Subcutaneous abdominal adipose tissue (tissue), 5 donors: ENCODE measurements around the gene PLPP4.

Experiments
- H3K27ac ChIP-seq: one replicate; pipeline ENCODE4 v1.7.0; 2013; ENCODE audit warnings: low read depth, mild to moderate bottlenecking, inconsistent platforms, low read length, moderate library complexity
- H3K27me3 ChIP-seq, 5 donors: one replicate each; pipeline ENCODE4 v1.7.0; 2013; ENCODE audit warnings: low read length in 5 of 5, inconsistent platforms in 1 of 5; ENCODE audit not compliant: control insufficient read depth in 5 of 5, insufficient read depth in 4 of 5
- H3K36me3 ChIP-seq, 5 donors: one replicate each; pipeline ENCODE4 v1.7.0; 2013; ENCODE audit warnings: low read length in 5 of 5; ENCODE audit not compliant: control insufficient read depth in 5 of 5, insufficient read depth in 5 of 5
- H3K4me1 ChIP-seq, 5 donors: one replicate each; pipeline ENCODE4 v1.7.0; 2013; ENCODE audit warnings: low read length in 5 of 5, mild to moderate bottlenecking in 3 of 5, moderate library complexity in 1 of 5; ENCODE audit not compliant: control insufficient read depth in 5 of 5, insufficient read depth in 5 of 5
- H3K4me3 ChIP-seq, 5 donors: one replicate each; pipeline ENCODE4 v1.7.0; 2013; ENCODE audit warnings: low read length in 5 of 5, low read depth in 1 of 5
- H3K9ac ChIP-seq, 5 donors: one replicate each; pipeline ENCODE4 v1.7.0; 2013; ENCODE audit warnings: low read length in 5 of 5, mild to moderate bottlenecking in 4 of 5, moderate library complexity in 3 of 5
- H3K9me3 ChIP-seq, 5 donors: one replicate each; pipeline ENCODE4 v1.7.0; 2013; ENCODE audit warnings: low read length in 5 of 5; ENCODE audit not compliant: control insufficient read depth in 5 of 5
- donor health status: healthy.
- donor health status: healthy.
- donor health status: healthy.
- donor health status: healthy.
- donor health status: healthy.

The PLPP4 gene

GRCh38 chr10:120466006-120466405 is 9.0 kb downstream of the PLPP4 start:
- Histone ChIP-seq H3K9me3 (peaks cover 0 to 4% (median 0%) of the 10 kb centered on the region in 5 donors), H3K36me3 (no peaks in the 10 kb centered on the region), H3K9ac (no peak overlapping the region), H3K27ac (no peak overlapping the region), H3K4me1 (no peaks in the 10 kb centered on the region), H3K4me3 (no peak overlapping the region), H3K27me3 (peaks cover 0 to 8% (median 0%) of the 10 kb centered on the region in 5 donors)

GRCh38 chr10:120473593-120473992 is 16.6 kb downstream of the PLPP4 start:
- Histone ChIP-seq H3K27ac (no peak overlapping the region), H3K4me3 (no peak overlapping the region), H3K9ac (no peak overlapping the region), H3K36me3 (no peaks in the 10 kb centered on the region), H3K4me1 (no peaks in the 10 kb centered on the region), H3K27me3 (peaks cover 0 to 6% (median 3%) of the 10 kb centered on the region in 5 donors), H3K9me3 (peaks cover 0 to 13% (median 0%) of the 10 kb centered on the region in 5 donors)

- H3K9ac ChIP-seq: no peak overlapping the region
- H3K27me3 ChIP-seq: peaks cover 0 to 6% (median 3%) of the 10 kb centered on the region in 5 donors
- H3K27ac ChIP-seq: no peak overlapping the region
- no peak overlapping the region for H3K4me3 ChIP-seq
- H3K9me3 ChIP-seq: peaks cover 0 to 13% (median 0%) of the 10 kb centered on the region in 5 donors
- H3K4me1 ChIP-seq: no peaks in the 10 kb centered on the region
- no peaks in the 10 kb centered on the region for H3K36me3 ChIP-seq
Observed at GRCh38 chr10:120474956-120475355, 17.9 kb downstream of the PLPP4 start.

GRCh38 chr10:120475844-120476791 is 19.1 kb downstream of the PLPP4 start:
- Histone ChIP-seq H3K4me3 (no peak overlapping the region), H3K27me3 (peaks cover 0 to 7% (median 5%) of the 10 kb centered on the region in 5 donors), H3K36me3 (no peaks in the 10 kb centered on the region), H3K27ac (no peak overlapping the region), H3K9me3 (peaks cover 0 to 11% (median 0%) of the 10 kb centered on the region in 5 donors), H3K4me1 (no peaks in the 10 kb centered on the region), H3K9ac (no peak overlapping the region)

GRCh38 chr10:120477021-120477742 is 20.2 kb downstream of the PLPP4 start:
- Histone ChIP-seq H3K9ac (no peak overlapping the region), H3K27ac (no peak overlapping the region), H3K27me3 (peaks cover 0 to 7% (median 5%) of the 10 kb centered on the region in 5 donors), H3K4me3 (no peak overlapping the region), H3K9me3 (peaks cover 0 to 11% (median 2%) of the 10 kb centered on the region in 5 donors), H3K36me3 (no peaks in the 10 kb centered on the region), H3K4me1 (no peaks in the 10 kb centered on the region)

- Histone ChIP-seq H3K9me3 (peaks cover 0 to 14% (median 6%) of the 10 kb centered on the region in 5 donors), H3K9ac (no peak overlapping the region), H3K36me3 (no peaks in the 10 kb centered on the region), H3K4me3 (no peak overlapping the region), H3K27ac (no peak overlapping the region), H3K27me3 (peaks cover 0 to 7% (median 5%) of the 10 kb centered on the region in 5 donors), H3K4me1 (no peaks in the 10 kb centered on the region)
Observed at GRCh38 chr10:120477743-120478141, 20.7 kb downstream of the PLPP4 start.

- Histone ChIP-seq H3K9ac (no peak overlapping the region), H3K9me3 (peaks cover 2 to 16% (median 8%) of the 10 kb centered on the region in 5 donors), H3K27ac (no peak overlapping the region), H3K36me3 (no peaks in the 10 kb centered on the region), H3K4me1 (no peaks in the 10 kb centered on the region), H3K27me3 (peaks cover 0 to 7% (median 5%) of the 10 kb centered on the region in 5 donors), H3K4me3 (no peak overlapping the region)
Observed at GRCh38 chr10:120478386-120478785, 21.4 kb downstream of the PLPP4 start.

- Histone ChIP-seq H3K27ac (no peak overlapping the region), H3K36me3 (no peaks in the 10 kb centered on the region), H3K27me3 (peaks cover 0 to 7% (median 5%) of the 10 kb centered on the region in 5 donors), H3K9ac (no peak overlapping the region), H3K9me3 (peaks cover 3 to 15% (median 8%) of the 10 kb centered on the region in 5 donors), H3K4me3 (no peak overlapping the region), H3K4me1 (no peaks in the 10 kb centered on the region)
Observed at GRCh38 chr10:120479506-120479905, 22.5 kb downstream of the PLPP4 start.

- no peak overlapping the region for H3K27ac ChIP-seq
- H3K9me3 ChIP-seq: peaks cover 4 to 15% (median 8%) of the 10 kb centered on the region in 5 donors
- H3K9ac ChIP-seq: no peak overlapping the region
- H3K36me3 ChIP-seq: no peaks in the 10 kb centered on the region
- H3K27me3 ChIP-seq: peaks cover 0 to 7% (median 5%) of the 10 kb centered on the region in 5 donors
- H3K4me1 ChIP-seq: no peaks in the 10 kb centered on the region
- no peak overlapping the region for H3K4me3 ChIP-seq
Observed at GRCh38 chr10:120480065-120480600, 23.1 kb downstream of the PLPP4 start.
